ENCODE results near the gene ICAM1. TPM values are rescaled to one million over a fixed set of nuclear protein-coding genes. Genes with fewer than 3 reads are reported as not detected.

Gene ICAM1
- total and polyA plus RNA-seq, 2 of the 13 experiments (the other 11 are each of a cell fraction or from before 2014, with no cell fraction given): 37.9 to 98.4 TPM

- TF ChIP-seq ZNF232 (CRISPR knock-in tag; IDR thresholded peaks at IDR 0.05; ENCODE audit: borderline replicate concordance): no peak
- peak; percentile 45; the same call in 1 of the 2 replicates for TF ChIP-seq ZNF317 (CRISPR knock-in tag; IDR thresholded peaks at IDR 0.05)
- no peak; the same call in 1 of the 2 replicates for TF ChIP-seq KDM5A (IDR thresholded peaks at IDR 0.05; ENCODE audit: borderline replicate concordance, low read length)
- TF ChIP-seq THAP9 (CRISPR knock-in tag; IDR thresholded peaks at IDR 0.05; ENCODE audit: borderline replicate concordance): peak; percentile 8; the same call in 1 of the 2 replicates
- no peak for TF ChIP-seq MXD1 (CRISPR knock-in tag; IDR thresholded peaks at IDR 0.05)
- no peak for TF ChIP-seq ZBTB40 (IDR thresholded peaks at IDR 0.05)
- no peak for TF ChIP-seq ZBTB40 (CRISPR knock-in tag; IDR thresholded peaks at IDR 0.05)
- peak; percentile 6; the same call in 1 of the 2 replicates for TF ChIP-seq ZNF230 (CRISPR knock-in tag; IDR thresholded peaks at IDR 0.05)
- no peak for TF ChIP-seq NAIF1 (CRISPR knock-in tag; IDR thresholded peaks at IDR 0.05; ENCODE audit: borderline replicate concordance)
- TF ChIP-seq ZBTB8A (CRISPR knock-in tag; IDR thresholded peaks at IDR 0.05; ENCODE audit: borderline replicate concordance, low read depth): no peak
- peak; percentile 68 for TF ChIP-seq PPARG (CRISPR knock-in tag; conservative IDR thresholded peaks at IDR 0.05)
- no peak for TF ChIP-seq MYNN (CRISPR knock-in tag; IDR thresholded peaks at IDR 0.05; ENCODE audit: low read depth)
- no peak; the same call in 1 of the 2 replicates for TF ChIP-seq CERS6 (CRISPR knock-in tag; IDR thresholded peaks at IDR 0.05)
Observed at GRCh38 chr19:10333758-10334587, 63.1 kb downstream of the ICAM1 start (continued).

Measured in HepG2 (cell line).